Caco-2 (cell line): Measurements from ENCODE around the gene SNAPC4. TPM values are rescaled to one million over a fixed set of nuclear protein-coding genes. Genes with fewer than 3 reads are reported as not detected.

Source experiments
- BruUV-seq: library from RNA; stranded (reverse); fragments of 400-500 nt; replicated peaks from 2 replicates; lab custom pipeline; 2021; lab: Mats Ljungman, UMichigan
- CTCF ChIA-PET: fragments of 300-600 bp; sonication (Branson Sonifier 250); formaldehyde crosslinking; loops from one replicate; lab custom pipeline; 2022; ENCODE audit warnings: antibody characterized with exemption; lab: Charles Lee
- POLR2A ChIA-PET: fragments of 300-600 bp; sonication (Branson Sonifier 250); formaldehyde crosslinking; loops from one replicate; lab custom pipeline; 2022; ENCODE audit warnings: antibody characterized with exemption; lab: Charles Lee
- DNase-seq, 2 experiments: peaks; one replicate each; pipeline versions ENCODE4 v3.0.0 to v3.0.0-alpha.2; 2020 to 2022
- H3K27me3 ChIP-seq: replicated peaks from 2 replicates; pipeline ENCODE4 v1.6.0; 2011; ENCODE audit warnings: low read length; ENCODE audit not compliant: control insufficient read depth, insufficient read depth
- H3K36me3 ChIP-seq: 2 replicates; pipeline ENCODE4 v1.5.1; 2011; ENCODE audit warnings: low read length; ENCODE audit not compliant: control insufficient read depth, insufficient read depth
- H3K4me1 ChIP-seq: fragments of 250-450 bp; sonication (Bioruptor Pico); 2 replicates; pipeline ENCODE4 v1.5.1; 2020; ENCODE audit warnings: mild to moderate bottlenecking
- H3K4me3 ChIP-seq: 2 replicates; pipeline ENCODE4 v1.5.1; 2011; ENCODE audit warnings: low read depth, mild to moderate bottlenecking, control low read depth, low read length
- H3K9me3 ChIP-seq: fragments of 250-450 bp; sonication (Bioruptor Pico); 2 replicates; pipeline ENCODE4 v1.5.1; 2020; ENCODE audit warnings: mild to moderate bottlenecking, moderate library complexity
- H3K27ac Mint-ChIP-seq: one replicate; pipeline ENCODE4 v1.8.0; 2022; ENCODE audit warnings: mixed read lengths; ENCODE audit not compliant: unreplicated experiment
- H3K27me3 Mint-ChIP-seq: one replicate; pipeline ENCODE4 v1.8.0; 2022; ENCODE audit warnings: mixed read lengths; ENCODE audit not compliant: insufficient read depth, unreplicated experiment
- H3K36me3 Mint-ChIP-seq: one replicate; pipeline ENCODE4 v1.8.0; 2022; ENCODE audit warnings: mild to moderate bottlenecking, mixed read lengths; ENCODE audit not compliant: insufficient read depth, unreplicated experiment
- H3K4me1 Mint-ChIP-seq: one replicate; pipeline ENCODE4 v1.8.0; 2022; ENCODE audit warnings: low read depth, mixed read lengths; ENCODE audit not compliant: unreplicated experiment
- H3K4me3 Mint-ChIP-seq: one replicate; pipeline ENCODE4 v1.8.0; 2022; ENCODE audit warnings: mild to moderate bottlenecking, moderate library complexity, mixed read lengths; ENCODE audit not compliant: unreplicated experiment
- H3K9me3 Mint-ChIP-seq: one replicate; pipeline ENCODE4 v1.8.0; 2022; ENCODE audit warnings: mixed read lengths; ENCODE audit not compliant: unreplicated experiment
- CTCF ChIP-seq, 2 experiments: fragments of 200-600 bp in 1 of 2; IDR thresholded peaks; 1 replicate in 1 of 2; 2 replicates in 1 of 2; pipeline versions ENCODE4 v1.5.1 to v1.8.0; 2011 to 2022; ENCODE audit warnings: antibody characterized with exemption in 1 of 2, control low read depth in 1 of 2, inconsistent platforms in 1 of 2, low read depth in 1 of 2, low read length in 1 of 2, mild to moderate bottlenecking in 1 of 2, moderate library complexity in 1 of 2; ENCODE audit not compliant: insufficient read depth in 1 of 2, severe bottlenecking in 1 of 2, unreplicated experiment in 1 of 2
- intact Hi-C: fragments of 100-400 bp; cut with micrococcal nuclease; formaldehyde crosslinking; loops from one replicate; pipeline ENCODE4 v1.10.0; 2022; ENCODE audit not compliant: unreplicated experiment
- total RNA-seq: library from RNA; stranded (reverse); gene quantifications from 2 replicates; pipeline ENCODE4 v1.2.3, GENCODE V29; 2022

Gene SNAPC4
- total RNA-seq, 1 experiment from 2014 or later, result 15.3 TPM

- Histone ChIP-seq H3K36me3 (peaks cover 1% of the 10 kb centered on the region; the same call in 1 of the 2 replicates), H3K27me3 (no peaks in the 10 kb centered on the region), H3K4me1 (peaks cover 8% of the 10 kb centered on the region), H3K9me3 (no peaks in the 10 kb centered on the region), H3K4me3 (no peak overlapping the region)
- no peak for TF ChIP-seq CTCF (IDR thresholded peaks at IDR 0.05; ENCODE audit: insufficient read depth in 1 of 2, low read depth in 1 of 2, low read length in 1 of 2, severe bottlenecking in 1 of 2, unreplicated experiment in 1 of 2)
- H3K36me3 Mint-ChIP-seq, result peaks cover 30% of the 10 kb centered on the region
- H3K4me1 Mint-ChIP-seq, result peaks cover 7% of the 10 kb centered on the region
- H3K27me3 Mint-ChIP-seq, result no peaks in the 10 kb centered on the region
- no peak for DNase-seq
- intact Hi-C loops, result no loop called here
- CTCF ChIA-PET, result no interaction called here
- POLR2A ChIA-PET, result no interaction called here
- BruUV-seq, result no TSS peak
- no peaks in the 10 kb centered on the region for H3K9me3 Mint-ChIP-seq
- H3K27ac Mint-ChIP-seq, result no peak overlapping the region
- H3K4me3 Mint-ChIP-seq, result no peak overlapping the region
Measured at GRCh38 chr9:136433043-136433715, 33.2 kb upstream of the SNAPC4 start.

GRCh38 chr9:136432591-136432990 lies 32.6 kb upstream of the SNAPC4 start:
- H3K27ac Mint-ChIP-seq, result no peak overlapping the region
- H3K4me1 Mint-ChIP-seq, result peaks cover 7% of the 10 kb centered on the region
- H3K36me3 Mint-ChIP-seq, result peaks cover 29% of the 10 kb centered on the region
- ChIA-PET POLR2A (no interaction called here), CTCF (no interaction called here)
- TF ChIP-seq CTCF (IDR thresholded peaks at IDR 0.05; ENCODE audit: insufficient read depth in 1 of 2, low read depth in 1 of 2, low read length in 1 of 2, severe bottlenecking in 1 of 2, unreplicated experiment in 1 of 2), result no peak
- intact Hi-C loops, result no loop called here
- Histone ChIP-seq H3K36me3 (peaks cover 1% of the 10 kb centered on the region; the same call in 1 of the 2 replicates), H3K4me1 (peaks cover 4% of the 10 kb centered on the region), H3K27me3 (no peaks in the 10 kb centered on the region), H3K4me3 (no peak overlapping the region), H3K9me3 (no peaks in the 10 kb centered on the region)
- no peaks in the 10 kb centered on the region for H3K9me3 Mint-ChIP-seq
- H3K27me3 Mint-ChIP-seq, result no peaks in the 10 kb centered on the region
- DNase-seq, result no peak
- no peak overlapping the region for H3K4me3 Mint-ChIP-seq
- no TSS peak for BruUV-seq

- no peak for DNase-seq
- POLR2A ChIA-PET, result no interaction called here
- Mint-ChIP-seq H3K9me3 (no peaks in the 10 kb centered on the region), H3K4me3 (no peak overlapping the region), H3K4me1 (no peaks in the 10 kb centered on the region), H3K27me3 (no peaks in the 10 kb centered on the region), H3K36me3 (peaks cover 37% of the 10 kb centered on the region), H3K27ac (no peak overlapping the region)
- no peaks in the 10 kb centered on the region for H3K4me1 ChIP-seq
- intact Hi-C loops, result no loop called here
- CTCF ChIA-PET, result no interaction called here
- no peaks in the 10 kb centered on the region for H3K9me3 ChIP-seq
- H3K4me3 ChIP-seq, result no peak overlapping the region
- peaks cover 1% of the 10 kb centered on the region; the same call in 1 of the 2 replicates for H3K36me3 ChIP-seq
- no peak for TF ChIP-seq CTCF (IDR thresholded peaks at IDR 0.05; ENCODE audit: insufficient read depth in 1 of 2, low read depth in 1 of 2, low read length in 1 of 2, severe bottlenecking in 1 of 2, unreplicated experiment in 1 of 2)
- H3K27me3 ChIP-seq, result no peaks in the 10 kb centered on the region
- no TSS peak for BruUV-seq
Measured at GRCh38 chr9:136431782-136432350, 31.9 kb upstream of the SNAPC4 start.
